Measurements from ENCODE around the gene SCO2. TPM values are rescaled to one million over a fixed set of nuclear protein-coding genes. Genes with fewer than 3 reads are reported as not detected.

The SCO2 gene
- total and polyA plus RNA-seq, 2 of the 13 experiments (the other 11 are each of a cell fraction or from before 2014, with no cell fraction given): 0.32 to 3.7 TPM

DNA sequence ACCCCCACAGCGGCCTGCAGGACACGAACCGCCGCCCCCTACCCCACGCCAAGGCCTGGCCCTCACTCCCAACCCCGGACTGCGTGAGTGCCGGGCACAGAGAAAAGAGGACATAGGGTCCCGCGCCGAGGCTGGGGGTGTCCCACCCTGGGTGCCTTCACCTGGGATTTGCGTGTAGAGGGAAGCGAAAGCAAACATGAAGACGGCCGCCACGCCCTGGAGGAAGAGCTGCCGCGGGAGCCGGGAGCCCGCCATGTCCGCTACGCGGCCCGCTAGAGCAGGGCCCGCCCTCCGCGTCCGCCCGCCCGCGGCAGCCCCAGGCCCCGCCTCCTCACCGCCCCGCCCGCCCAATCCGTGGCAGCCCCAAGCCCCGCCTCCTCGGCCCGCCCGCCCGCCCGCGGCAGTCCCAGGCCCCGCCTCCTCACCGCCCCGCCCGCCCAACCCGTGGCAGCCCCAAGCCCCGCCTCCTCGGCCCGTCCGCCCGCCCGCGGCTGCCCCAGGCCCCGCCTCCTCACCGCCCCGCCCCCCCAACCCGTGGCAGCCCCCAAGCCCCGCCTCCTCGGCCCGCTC is 17.9 kb downstream of the SCO2 start, which contains the start of gene LMF2 (continued):
- TF ChIP-seq ZNF142 (CRISPR knock-in tag; IDR thresholded peaks at IDR 0.05) (no peak), NFKBIZ (CRISPR knock-in tag; IDR thresholded peaks at IDR 0.05) (no peak), ARNT2 (CRISPR knock-in tag; IDR thresholded peaks at IDR 0.05; ENCODE audit: low read depth) (peak; percentile 52; the same call in 1 of the 2 replicates), ZNF251 (CRISPR knock-in tag; IDR thresholded peaks at IDR 0.05) (no peak), ZBTB1 (CRISPR knock-in tag; IDR thresholded peaks at IDR 0.05; ENCODE audit: borderline replicate concordance) (no peak), HBP1 (CRISPR knock-in tag; IDR thresholded peaks at IDR 0.05; ENCODE audit: low read depth) (0 out of 2 replicates have a peak, but pooled peaks have one; percentile 29), GABPB1 (CRISPR knock-in tag; IDR thresholded peaks at IDR 0.05) (peak; percentile 32; the same call in 1 of the 2 replicates), THYN1 (CRISPR knock-in tag; IDR thresholded peaks at IDR 0.05; ENCODE audit: borderline replicate concordance, low read depth) (no peak), ZNF660 (CRISPR knock-in tag; IDR thresholded peaks at IDR 0.05; ENCODE audit: borderline replicate concordance, low read depth) (no peak), ZBTB10 (CRISPR knock-in tag; IDR thresholded peaks at IDR 0.05; ENCODE audit: borderline replicate concordance) (0 out of 2 replicates have a peak, but pooled peaks have one; percentile 36), ISL2 (CRISPR knock-in tag; IDR thresholded peaks at IDR 0.05) (no peak), CHCHD3 (CRISPR knock-in tag; IDR thresholded peaks at IDR 0.05) (no peak)
- TF ChIP-seq, protein P1, sequence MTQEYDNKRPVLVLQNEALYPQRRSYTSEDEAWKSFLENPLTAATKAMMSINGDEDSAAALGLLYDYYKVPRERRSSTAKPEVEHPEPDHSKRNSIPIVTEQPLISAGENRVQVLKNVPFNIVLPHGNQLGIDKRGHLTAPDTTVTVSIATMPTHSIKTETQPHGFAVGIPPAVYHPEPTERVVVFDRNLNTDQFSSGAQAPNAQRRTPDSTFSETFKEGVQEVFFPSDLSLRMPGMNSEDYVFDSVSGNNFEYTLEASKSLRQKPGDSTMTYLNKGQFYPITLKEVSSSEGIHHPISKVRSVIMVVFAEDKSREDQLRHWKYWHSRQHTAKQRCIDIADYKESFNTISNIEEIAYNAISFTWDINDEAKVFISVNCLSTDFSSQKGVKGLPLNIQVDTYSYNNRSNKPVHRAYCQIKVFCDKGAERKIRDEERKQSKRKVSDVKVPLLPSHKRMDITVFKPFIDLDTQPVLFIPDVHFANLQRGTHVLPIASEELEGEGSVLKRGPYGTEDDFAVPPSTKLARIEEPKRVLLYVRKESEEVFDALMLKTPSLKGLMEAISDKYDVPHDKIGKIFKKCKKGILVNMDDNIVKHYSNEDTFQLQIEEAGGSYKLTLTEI (CRISPR knock-in tag; conservative IDR thresholded peaks at IDR 0.05): no peak
- TF ChIP-seq, protein P2, sequence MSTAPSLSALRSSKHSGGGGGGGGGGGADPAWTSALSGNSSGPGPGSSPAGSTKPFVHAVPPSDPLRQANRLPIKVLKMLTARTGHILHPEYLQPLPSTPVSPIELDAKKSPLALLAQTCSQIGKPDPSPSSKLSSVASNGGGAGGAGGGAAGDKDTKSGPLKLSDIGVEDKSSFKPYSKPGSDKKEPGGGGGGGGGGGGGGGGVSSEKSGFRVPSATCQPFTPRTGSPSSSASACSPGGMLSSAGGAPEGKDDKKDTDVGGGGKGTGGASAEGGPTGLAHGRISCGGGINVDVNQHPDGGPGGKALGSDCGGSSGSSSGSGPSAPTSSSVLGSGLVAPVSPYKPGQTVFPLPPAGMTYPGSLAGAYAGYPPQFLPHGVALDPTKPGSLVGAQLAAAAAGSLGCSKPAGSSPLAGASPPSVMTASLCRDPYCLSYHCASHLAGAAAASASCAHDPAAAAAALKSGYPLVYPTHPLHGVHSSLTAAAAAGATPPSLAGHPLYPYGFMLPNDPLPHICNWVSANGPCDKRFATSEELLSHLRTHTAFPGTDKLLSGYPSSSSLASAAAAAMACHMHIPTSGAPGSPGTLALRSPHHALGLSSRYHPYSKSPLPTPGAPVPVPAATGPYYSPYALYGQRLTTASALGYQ (CRISPR knock-in tag; IDR thresholded peaks at IDR 0.05): no peak

Measured in HepG2 (cell line).